ENCODE measurements around the gene CDC7. TPM values are rescaled to one million over a fixed set of nuclear protein-coding genes. Genes with fewer than 3 reads are reported as not detected.

CDC7 gene
- total RNA-seq, 1 donor from 2014 or later = 64.8 TPM

DNA sequence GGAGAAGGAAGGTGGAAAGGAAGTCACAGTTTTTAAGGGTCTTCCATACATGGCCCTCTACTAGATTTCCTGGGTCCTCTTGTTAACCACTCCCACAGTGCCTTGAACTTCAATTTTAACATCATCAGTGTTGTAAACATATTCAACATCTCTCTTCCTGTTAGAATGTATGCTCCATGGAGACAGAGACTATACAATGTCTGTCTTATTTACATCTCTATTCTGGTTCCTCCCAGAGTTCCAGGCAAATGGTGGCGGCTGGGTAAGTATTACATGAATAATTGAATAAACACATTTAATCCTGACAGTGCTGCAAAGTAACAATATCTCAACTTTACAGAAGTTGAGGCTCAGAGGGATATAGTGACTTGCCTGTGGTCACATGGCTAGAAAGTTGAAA lies 40.3 kb downstream of the CDC7 start:
- Mint-ChIP-seq H3K27me3 (ENCODE audit: low read depth) (no peaks in the 10 kb centered on the region), H3K9me3 (peaks cover 5% of the 10 kb centered on the region), H3K4me1 (peaks cover 12% of the 10 kb centered on the region), H3K4me3 (no peak overlapping the region), H3K27ac (ENCODE audit: unreplicated experiment) (no peak overlapping the region), H3K36me3 (ENCODE audit: low read depth) (no peaks in the 10 kb centered on the region)
- no peak for DNase-seq (ENCODE audit: low read depth, low spot score)
- TF ChIP-seq, protein P1, sequence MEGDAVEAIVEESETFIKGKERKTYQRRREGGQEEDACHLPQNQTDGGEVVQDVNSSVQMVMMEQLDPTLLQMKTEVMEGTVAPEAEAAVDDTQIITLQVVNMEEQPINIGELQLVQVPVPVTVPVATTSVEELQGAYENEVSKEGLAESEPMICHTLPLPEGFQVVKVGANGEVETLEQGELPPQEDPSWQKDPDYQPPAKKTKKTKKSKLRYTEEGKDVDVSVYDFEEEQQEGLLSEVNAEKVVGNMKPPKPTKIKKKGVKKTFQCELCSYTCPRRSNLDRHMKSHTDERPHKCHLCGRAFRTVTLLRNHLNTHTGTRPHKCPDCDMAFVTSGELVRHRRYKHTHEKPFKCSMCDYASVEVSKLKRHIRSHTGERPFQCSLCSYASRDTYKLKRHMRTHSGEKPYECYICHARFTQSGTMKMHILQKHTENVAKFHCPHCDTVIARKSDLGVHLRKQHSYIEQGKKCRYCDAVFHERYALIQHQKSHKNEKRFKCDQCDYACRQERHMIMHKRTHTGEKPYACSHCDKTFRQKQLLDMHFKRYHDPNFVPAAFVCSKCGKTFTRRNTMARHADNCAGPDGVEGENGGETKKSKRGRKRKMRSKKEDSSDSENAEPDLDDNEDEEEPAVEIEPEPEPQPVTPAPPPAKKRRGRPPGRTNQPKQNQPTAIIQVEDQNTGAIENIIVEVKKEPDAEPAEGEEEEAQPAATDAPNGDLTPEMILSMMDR (conservative IDR thresholded peaks at IDR 0.05) = no peak

DNA sequence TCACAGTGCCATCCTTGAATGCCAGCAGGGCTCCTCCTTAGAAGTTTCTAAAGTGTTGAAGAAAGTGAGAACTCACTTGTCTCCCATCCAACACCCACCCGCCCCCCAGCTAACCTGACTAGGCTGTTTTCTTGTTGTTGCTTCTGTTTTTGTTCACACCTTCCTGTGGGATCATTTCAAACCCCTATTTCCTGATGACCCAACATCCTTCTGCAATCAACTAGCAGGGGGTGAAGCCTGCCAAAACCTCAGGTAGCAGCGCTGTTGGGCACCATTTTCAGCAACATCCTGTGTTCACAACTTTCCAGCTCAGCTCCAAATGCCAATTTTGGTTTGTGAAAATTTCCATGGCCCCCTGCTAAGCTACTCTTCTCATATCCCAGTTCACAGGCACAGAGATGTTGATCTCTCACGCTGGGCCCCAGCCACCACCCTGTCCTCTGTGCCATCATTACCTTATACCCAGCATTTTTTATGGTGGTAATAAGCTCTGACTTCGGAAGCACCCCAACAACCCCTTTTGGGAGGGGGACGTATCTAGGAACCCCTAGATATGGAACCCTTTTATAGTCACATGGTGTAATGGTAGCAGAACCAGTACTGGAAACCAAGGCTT lies 41.4 kb downstream of the CDC7 start:
- TF ChIP-seq, protein P1 (conservative IDR thresholded peaks at IDR 0.05) = no peak

DNA sequence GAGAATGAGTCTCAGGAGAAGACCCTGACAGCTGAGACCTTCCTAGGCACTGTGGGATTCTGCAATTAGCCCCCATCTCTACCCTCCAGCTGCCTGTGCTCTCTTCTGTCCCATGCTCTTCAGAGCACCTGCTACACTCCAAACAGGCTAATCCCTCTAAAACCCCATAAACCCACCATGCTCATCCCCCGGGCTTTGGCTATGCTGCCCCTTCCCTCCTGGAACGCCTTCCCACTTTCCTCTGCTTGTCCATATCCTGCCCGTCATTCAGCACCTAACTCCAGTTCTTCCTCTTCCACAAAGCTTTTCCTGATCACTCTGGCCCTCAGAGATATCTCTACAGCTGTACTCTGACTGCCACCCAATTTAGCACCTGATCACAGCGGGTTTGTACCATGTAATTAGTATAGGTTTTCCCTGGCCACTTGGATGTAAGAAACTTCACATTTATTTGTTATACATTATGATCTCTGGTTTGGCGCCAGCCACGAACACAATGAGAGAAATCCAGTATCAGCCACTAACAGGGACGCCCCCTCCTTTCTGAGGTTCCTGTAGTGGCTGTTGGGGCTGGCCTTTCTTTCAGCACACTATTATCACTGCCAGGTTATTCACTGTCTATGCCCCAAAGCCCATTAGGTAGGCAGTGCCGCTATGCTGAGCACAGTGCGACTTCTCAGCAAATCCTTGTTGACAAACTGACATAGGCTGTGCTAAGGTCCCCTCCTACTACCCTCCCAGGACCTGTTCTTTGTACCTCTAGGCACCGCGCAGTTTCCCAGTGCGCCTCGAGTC lies 45.1 kb downstream of the CDC7 start:
- no peaks in the 10 kb centered on the region for H3K9me3 Mint-ChIP-seq
- no peaks in the 10 kb centered on the region for H3K27me3 Mint-ChIP-seq (ENCODE audit: low read depth)
- no peak overlapping the region for H3K27ac Mint-ChIP-seq (ENCODE audit: unreplicated experiment)
- H3K36me3 Mint-ChIP-seq (ENCODE audit: low read depth) = no peaks in the 10 kb centered on the region
- TF ChIP-seq, protein P1 (conservative IDR thresholded peaks at IDR 0.05) = no peak
- H3K4me3 Mint-ChIP-seq = no peak overlapping the region
- H3K4me1 Mint-ChIP-seq = peaks cover 20% of the 10 kb centered on the region
- no peak for DNase-seq (ENCODE audit: low read depth, low spot score)

More for the DNA sequence above, 41.4 kb downstream of the CDC7 start:
- Mint-ChIP-seq H3K27me3 (ENCODE audit: low read depth) (no peaks in the 10 kb centered on the region), H3K36me3 (ENCODE audit: low read depth) (no peaks in the 10 kb centered on the region), H3K4me3 (no peak overlapping the region), H3K27ac (ENCODE audit: unreplicated experiment) (no peak overlapping the region), H3K9me3 (peaks cover 5% of the 10 kb centered on the region), H3K4me1 (peaks cover 10% of the 10 kb centered on the region)
- no peak for DNase-seq (ENCODE audit: low read depth, low spot score)

DNA sequence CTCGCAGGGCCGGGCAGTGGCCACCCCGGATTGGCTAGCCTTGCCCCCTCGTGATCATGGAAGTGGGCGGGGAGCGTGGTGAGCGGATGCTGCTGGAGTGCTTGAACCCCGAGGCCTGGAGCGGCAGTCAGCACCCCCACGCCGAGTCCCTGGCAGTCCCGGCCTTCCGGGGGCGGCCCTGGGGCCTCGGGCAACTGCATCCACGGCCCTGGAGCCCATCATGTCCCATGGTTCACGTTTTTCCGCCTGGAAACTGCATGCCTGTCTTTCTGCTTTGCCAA lies 45.6 kb downstream of the CDC7 start:
- no peak overlapping the region for H3K4me3 Mint-ChIP-seq
- no peaks in the 10 kb centered on the region for H3K9me3 Mint-ChIP-seq
- H3K27ac Mint-ChIP-seq (ENCODE audit: unreplicated experiment) = no peak overlapping the region
- DNase-seq (ENCODE audit: low read depth, low spot score) = no peak
- peaks cover 20% of the 10 kb centered on the region for H3K4me1 Mint-ChIP-seq
- H3K36me3 Mint-ChIP-seq (ENCODE audit: low read depth) = no peaks in the 10 kb centered on the region
- H3K27me3 Mint-ChIP-seq (ENCODE audit: low read depth) = no peaks in the 10 kb centered on the region
- TF ChIP-seq, protein P1 (conservative IDR thresholded peaks at IDR 0.05) = no peak

DNA sequence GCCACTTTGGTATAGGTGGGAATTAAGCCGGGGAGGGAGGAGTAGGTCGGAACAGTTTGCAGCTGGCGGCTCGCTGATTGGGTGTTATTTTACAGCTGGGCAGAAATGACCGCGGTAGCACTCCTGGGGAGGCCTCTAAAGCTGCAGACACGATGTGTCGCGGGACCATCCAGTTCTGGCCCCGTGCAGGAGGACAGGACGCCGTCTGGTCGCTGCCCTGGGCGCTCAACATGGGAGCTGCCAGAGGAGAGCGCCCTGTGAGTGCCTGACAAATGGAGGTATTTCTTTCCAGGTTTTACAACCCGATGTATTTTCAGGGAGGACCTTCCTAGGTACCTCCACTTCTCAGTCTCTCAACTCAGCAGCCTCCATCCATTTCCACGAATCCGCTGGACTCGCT lies 46.2 kb downstream of the CDC7 start:
- Mint-ChIP-seq H3K27ac (ENCODE audit: unreplicated experiment) (peak overlapping the region; percentile 84), H3K36me3 (ENCODE audit: low read depth) (no peaks in the 10 kb centered on the region), H3K4me1 (peaks cover 20% of the 10 kb centered on the region), H3K9me3 (peaks cover 2% of the 10 kb centered on the region), H3K4me3 (no peak overlapping the region), H3K27me3 (ENCODE audit: low read depth) (no peaks in the 10 kb centered on the region)
- no peak for DNase-seq (ENCODE audit: low read depth, low spot score)
- TF ChIP-seq, protein P1 (conservative IDR thresholded peaks at IDR 0.05) = no peak
